Astrocyte (in vitro differentiated cells and primary cell): ENCODE measurements around the gene TOLLIP. TPM values are rescaled to one million over a fixed set of nuclear protein-coding genes. Genes with fewer than 3 reads are reported as not detected.

Experiments
- DNase-seq: peaks from one replicate; pipeline ENCODE4 v3.0.0-alpha.2; 2010; ENCODE audit warnings: low read depth
- FAIRE-seq: peaks from 2 replicates; lab custom pipeline; 2011; peaks lifted over from hg19 to GRCh38; lab: Jason Lieb, UNC
- H2AFZ ChIP-seq: 2 replicates; pipeline ENCODE4 v1.6.0; 2012; ENCODE audit warnings: low read depth, low read length, inconsistent platforms
- H3K27ac ChIP-seq: 2 replicates; pipeline ENCODE4 v1.5.1; 2011; ENCODE audit warnings: low read depth, low read length, inconsistent platforms
- H3K27me3 ChIP-seq: 2 replicates; pipeline ENCODE4 v1.6.0; 2011; ENCODE audit warnings: low read length, inconsistent platforms; ENCODE audit not compliant: insufficient read depth
- H3K36me3 ChIP-seq: 2 replicates; pipeline ENCODE4 v1.5.1; 2011; ENCODE audit warnings: low read length, inconsistent platforms; ENCODE audit not compliant: insufficient read depth
- H3K4me1 ChIP-seq: 2 replicates; pipeline ENCODE4 v1.5.1; 2011; ENCODE audit warnings: low read length, inconsistent platforms; ENCODE audit not compliant: insufficient read depth
- H3K4me2 ChIP-seq: 2 replicates; pipeline ENCODE4 v1.6.0; 2012; ENCODE audit warnings: low read length, inconsistent platforms
- H3K4me3 ChIP-seq: 2 replicates; pipeline ENCODE4 v1.5.1; 2011; ENCODE audit warnings: low read depth, mild to moderate bottlenecking, low read length, inconsistent platforms; ENCODE audit not compliant: insufficient read depth
- H3K79me2 ChIP-seq: 2 replicates; pipeline ENCODE4 v1.6.0; 2012; ENCODE audit warnings: mild to moderate bottlenecking, low read length, inconsistent platforms; ENCODE audit not compliant: insufficient read depth
- H3K9ac ChIP-seq: 2 replicates; pipeline ENCODE4 v1.6.0; 2012; ENCODE audit warnings: mild to moderate bottlenecking, low read length, inconsistent platforms
- H3K9me3 ChIP-seq: 2 replicates; pipeline ENCODE4 v1.5.1; 2012; ENCODE audit warnings: low read depth, mild to moderate bottlenecking, low read length, inconsistent platforms; ENCODE audit not compliant: insufficient read depth
- H4K20me1 ChIP-seq: 2 replicates; pipeline ENCODE4 v1.6.0; 2012; ENCODE audit warnings: low read length, inconsistent platforms; ENCODE audit not compliant: insufficient read depth
- H3K27ac Mint-ChIP-seq: one replicate; pipeline ENCODE4 v1.8.0; 2021; ENCODE audit warnings: mild to moderate bottlenecking, mixed read lengths; ENCODE audit not compliant: unreplicated experiment
- H3K27me3 Mint-ChIP-seq: one replicate; pipeline ENCODE4 v1.8.0; 2021; ENCODE audit warnings: low read depth, mixed read lengths; ENCODE audit not compliant: unreplicated experiment
- H3K36me3 Mint-ChIP-seq: one replicate; pipeline ENCODE4 v1.8.0; 2021; ENCODE audit warnings: low read depth, mixed read lengths; ENCODE audit not compliant: unreplicated experiment
- H3K4me1 Mint-ChIP-seq: one replicate; pipeline ENCODE4 v1.8.0; 2021; ENCODE audit warnings: low read depth, mixed read lengths; ENCODE audit not compliant: unreplicated experiment
- H3K4me3 Mint-ChIP-seq: one replicate; pipeline ENCODE4 v1.8.0; 2021; ENCODE audit warnings: mild to moderate bottlenecking, moderate library complexity, mixed read lengths; ENCODE audit not compliant: unreplicated experiment
- H3K9me3 Mint-ChIP-seq: one replicate; pipeline ENCODE4 v1.8.0; 2021; ENCODE audit warnings: mild to moderate bottlenecking, mixed read lengths; ENCODE audit not compliant: unreplicated experiment
- CTCF ChIP-seq: IDR thresholded peaks from 2 replicates; pipeline ENCODE4 v1.5.1; 2011; ENCODE audit warnings: low read depth, mild to moderate bottlenecking, inconsistent platforms, low read length, moderate library complexity; ENCODE audit not compliant: insufficient read depth
- EZH2 ChIP-seq: IDR thresholded peaks from 2 replicates; pipeline ENCODE4 v1.6.1; 2012; ENCODE audit warnings: mild to moderate bottlenecking, low read length, inconsistent platforms; ENCODE audit not compliant: insufficient read depth
- total RNA-seq: library from RNA; stranded (reverse); gene quantifications from 2 replicates; pipeline ENCODE4 v1.2.1, GENCODE V29; 2021

The TOLLIP gene
- total RNA-seq, 1 donor from 2014 or later: 46.4 TPM

- no peak overlapping the region for H3K4me3 ChIP-seq
- H2AFZ ChIP-seq: no peak overlapping the region
- FAIRE-seq: no peak
- peaks cover 23% of the 10 kb centered on the region for H3K9me3 Mint-ChIP-seq
- peaks cover 37% of the 10 kb centered on the region for H3K27me3 Mint-ChIP-seq
- no peak overlapping the region for H3K9ac ChIP-seq
- H3K4me3 Mint-ChIP-seq: peak overlapping the region; percentile 75
- H3K4me1 Mint-ChIP-seq: no peaks in the 10 kb centered on the region
- peaks cover 6% of the 10 kb centered on the region for H3K4me1 ChIP-seq
- TF ChIP-seq CTCF: no peak
- no peak for TF ChIP-seq EZH2
- H3K36me3 Mint-ChIP-seq: peaks cover 4% of the 10 kb centered on the region
- H3K79me2 ChIP-seq: no peaks in the 10 kb centered on the region
- H4K20me1 ChIP-seq: no peaks in the 10 kb centered on the region
- peak overlapping the region; percentile 80 for H3K4me2 ChIP-seq
- H3K27ac Mint-ChIP-seq: no peak overlapping the region
- H3K27ac ChIP-seq: no peak overlapping the region
- H3K9me3 ChIP-seq: no peaks in the 10 kb centered on the region
- H3K36me3 ChIP-seq: no peaks in the 10 kb centered on the region
- DNase-seq: no peak
- peaks cover 4% of the 10 kb centered on the region for H3K27me3 ChIP-seq
Observed at GRCh38 chr11:1335264-1335810, 25.9 kb upstream of the TOLLIP start.

DNA sequence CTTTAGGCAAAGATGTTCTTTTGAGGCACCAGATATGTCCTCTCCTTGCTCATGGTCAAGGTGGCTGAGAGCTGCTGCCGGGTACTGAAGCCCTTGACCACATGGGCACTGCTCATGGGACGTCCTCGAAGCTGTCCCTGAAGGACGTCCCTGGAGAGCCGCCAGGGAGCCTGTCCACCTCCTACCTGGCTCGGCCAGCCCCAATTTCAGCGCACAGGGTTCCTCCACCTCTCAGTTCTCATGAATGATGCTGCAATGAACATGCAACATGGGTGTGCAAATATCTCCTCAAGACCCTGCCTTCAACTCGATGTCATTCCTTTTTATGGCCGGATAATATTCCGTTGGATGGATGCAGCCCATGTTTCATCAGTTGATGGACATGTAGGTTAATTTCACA is 24.4 kb upstream of the TOLLIP start:
- Histone ChIP-seq H3K27ac (no peak overlapping the region), H3K4me3 (no peak overlapping the region), H4K20me1 (no peaks in the 10 kb centered on the region), H2AFZ (no peak overlapping the region), H3K79me2 (no peaks in the 10 kb centered on the region), H3K4me2 (no peak overlapping the region), H3K27me3 (peaks cover 4% of the 10 kb centered on the region), H3K4me1 (peaks cover 6% of the 10 kb centered on the region), H3K9ac (no peak overlapping the region), H3K36me3 (no peaks in the 10 kb centered on the region), H3K9me3 (no peaks in the 10 kb centered on the region)
- peaks cover 37% of the 10 kb centered on the region for H3K27me3 Mint-ChIP-seq
- peaks cover 4% of the 10 kb centered on the region for H3K36me3 Mint-ChIP-seq
- H3K4me3 Mint-ChIP-seq: no peak overlapping the region
- no peak for TF ChIP-seq CTCF
- peaks cover 23% of the 10 kb centered on the region for H3K9me3 Mint-ChIP-seq
- DNase-seq (no peak), FAIRE-seq (no peak)
- H3K27ac Mint-ChIP-seq: no peak overlapping the region
- H3K4me1 Mint-ChIP-seq: no peaks in the 10 kb centered on the region

DNA sequence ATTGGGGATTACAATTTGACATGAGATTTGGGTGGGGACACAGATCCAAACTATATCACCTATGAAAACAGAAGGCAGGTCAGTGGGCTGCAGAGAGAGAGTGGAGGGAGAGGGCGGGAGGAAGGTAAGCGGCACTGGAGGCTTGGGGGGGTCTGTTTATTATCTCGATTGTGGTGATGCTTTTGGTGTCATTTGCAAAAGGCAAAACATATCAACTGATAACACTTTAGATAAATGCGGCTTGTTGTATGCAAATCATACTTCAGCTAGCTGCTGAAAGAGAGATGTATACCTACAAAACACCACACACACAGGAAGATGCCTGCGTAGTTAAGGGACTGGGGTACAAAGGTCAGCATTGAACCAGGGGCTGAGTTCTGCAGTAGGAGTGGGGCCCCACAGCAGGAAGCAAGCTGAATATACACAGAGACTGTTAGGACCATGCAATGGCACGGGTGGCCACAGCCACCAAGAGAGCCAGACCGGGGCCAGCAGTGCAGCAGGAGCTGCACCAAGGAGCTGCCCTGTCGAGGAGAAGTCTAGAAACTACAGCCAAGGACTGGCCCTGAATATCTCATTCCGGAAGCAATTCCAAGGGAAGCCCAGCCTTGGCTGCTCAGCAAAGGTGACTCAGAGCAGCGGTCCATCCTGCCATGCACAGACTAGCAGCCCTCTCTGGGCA is 23.8 kb upstream of the TOLLIP start:
- Mint-ChIP-seq H3K9me3 (peaks cover 26% of the 10 kb centered on the region), H3K4me1 (no peaks in the 10 kb centered on the region), H3K27me3 (peaks cover 34% of the 10 kb centered on the region), H3K27ac (no peak overlapping the region), H3K4me3 (no peak overlapping the region), H3K36me3 (peaks cover 4% of the 10 kb centered on the region)
- no peak overlapping the region for H3K27ac ChIP-seq
- H3K9ac ChIP-seq: no peak overlapping the region
- peaks cover 6% of the 10 kb centered on the region for H3K4me1 ChIP-seq
- H3K4me2 ChIP-seq: no peak overlapping the region
- no peak for DNase-seq
- no peaks in the 10 kb centered on the region for H3K36me3 ChIP-seq
- no peaks in the 10 kb centered on the region for H3K79me2 ChIP-seq
- no peak overlapping the region for H3K4me3 ChIP-seq
- TF ChIP-seq CTCF (no peak), EZH2 (no peak)
- peaks cover 4% of the 10 kb centered on the region for H3K27me3 ChIP-seq
- no peak for FAIRE-seq
- no peaks in the 10 kb centered on the region for H4K20me1 ChIP-seq
- H3K9me3 ChIP-seq: no peaks in the 10 kb centered on the region
- no peak overlapping the region for H2AFZ ChIP-seq
